GM10248 (cell line): ENCODE measurements around the gene COL8A1.

Experiments
- CTCF ChIA-PET: fragments of 300-600 bp; sonication (Branson Sonifier 250); formaldehyde crosslinking; extraction: SDS; loops from one replicate; lab custom pipeline; 2021; ENCODE audit warnings: antibody characterized with exemption; lab: Yijun Ruan, JAX
- POLR2A ChIA-PET: fragments of 350-650 bp; sonication (Branson Sonifier 250); formaldehyde crosslinking; extraction: SDS; loops from one replicate; lab custom pipeline; 2020; ENCODE audit warnings: antibody characterized with exemption; lab: Yijun Ruan, JAX
- DNase-seq: peaks from one replicate; pipeline ENCODE4 v3.0.0; 2012; ENCODE audit errors: extremely low spot score
- CTCF ChIP-seq: IDR thresholded peaks from 2 replicates; pipeline ENCODE4 v1.5.1; 2012; ENCODE audit warnings: mild to moderate bottlenecking, low read depth; ENCODE audit errors: extremely low read depth, missing control alignments, control extremely low read depth

COL8A1 gene

GRCh38 chr3:99620077-99620767 is 18.2 kb upstream of the COL8A1 start:
- CTCF ChIA-PET: no interaction called here
- POLR2A ChIA-PET: no interaction called here

DNA sequence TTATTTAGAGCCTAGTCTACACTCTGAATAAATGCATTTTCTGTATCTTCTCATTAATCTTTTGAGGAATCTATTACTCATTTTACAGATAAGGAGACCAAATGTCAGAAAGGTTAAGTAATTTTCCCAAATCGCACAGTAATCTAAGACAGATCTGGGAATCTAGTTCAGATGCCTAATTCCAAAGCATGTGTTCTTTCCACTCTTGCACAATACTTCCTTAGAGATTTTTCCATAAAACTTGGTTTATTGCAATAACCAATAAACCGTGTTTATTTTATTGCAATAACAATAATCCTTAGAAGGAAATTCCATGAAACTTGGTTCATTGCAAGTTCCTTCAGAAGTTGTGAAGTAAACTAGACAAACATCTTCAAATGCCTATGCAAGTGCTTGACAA is 17.4 kb upstream of the COL8A1 start:
- no peak for TF ChIP-seq CTCF
- POLR2A ChIA-PET: no interaction called here
- CTCF ChIA-PET: no interaction called here
- no peak for DNase-seq

More at GRCh38 chr3:99620077-99620767, 18.2 kb upstream of the COL8A1 start:
- no peak for TF ChIP-seq CTCF
- no peak for DNase-seq

DNA sequence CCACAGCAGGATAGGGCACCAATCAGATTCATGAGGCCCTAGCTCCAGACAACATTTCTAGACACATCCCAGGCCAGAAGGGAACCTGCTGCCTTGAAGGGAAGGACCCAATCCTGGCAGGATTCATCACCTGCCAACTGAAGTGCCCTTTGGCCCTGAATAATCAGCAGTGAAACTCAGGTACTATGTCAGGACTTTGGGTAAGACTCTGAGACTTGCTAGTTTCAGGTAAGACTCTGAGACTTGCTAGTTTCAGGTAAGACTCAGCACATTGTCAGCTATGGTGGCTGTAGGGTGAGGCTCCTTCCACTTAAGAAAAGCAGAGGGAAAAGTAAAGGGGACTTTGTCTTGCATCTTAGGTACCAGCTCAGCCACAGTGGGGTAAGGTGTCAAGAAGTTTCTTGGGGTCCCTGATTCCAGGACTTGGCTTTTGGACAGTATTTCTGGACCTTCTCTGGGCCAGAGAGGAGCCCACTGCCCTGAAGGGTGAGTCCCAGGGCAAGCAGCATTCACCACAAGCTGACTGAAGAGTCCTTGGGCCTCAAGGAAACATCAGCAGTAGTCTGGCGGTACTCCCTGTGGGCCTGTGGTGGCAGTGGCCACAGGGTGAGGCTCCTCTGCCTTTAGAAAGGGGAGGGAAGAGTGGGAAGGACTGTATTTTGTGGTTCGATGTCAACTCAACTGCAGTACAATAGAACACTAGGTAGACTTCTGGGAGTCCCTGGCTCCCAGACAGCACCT is 13.7 kb upstream of the COL8A1 start:
- POLR2A ChIA-PET: no interaction called here
- DNase-seq: no peak
- CTCF ChIA-PET: interaction anchor here (1.3 to 2.0 kb wide), 3 partner anchors 18 to 40 kb away, joined by 3 to 4 read pairs (median 3); no protein-coding TSS in a partner anchor
- no peak for TF ChIP-seq CTCF

DNA sequence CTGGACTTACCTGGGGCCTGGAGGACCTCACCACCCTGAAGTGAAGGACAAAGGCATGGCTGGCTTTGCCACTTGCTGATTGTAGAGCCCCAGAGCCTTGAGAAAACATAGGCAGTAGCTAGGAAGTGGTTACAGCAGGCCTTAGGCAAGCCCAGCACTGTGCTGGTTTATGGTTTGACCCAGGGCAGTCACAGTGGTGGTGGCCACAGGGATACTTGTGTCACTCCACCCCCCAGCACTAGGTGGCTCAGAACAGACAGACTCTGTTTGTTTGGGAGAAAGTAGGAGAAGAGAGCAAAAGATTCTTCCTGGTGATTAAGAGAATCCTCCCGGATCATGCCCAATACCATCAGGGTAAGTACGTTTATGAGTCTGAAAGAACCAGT is 13.2 kb upstream of the COL8A1 start:
- CTCF ChIA-PET: interaction anchor here (1.5 kb wide), 1 partner anchor 20 kb away, joined by 3 read pairs; no protein-coding TSS in a partner anchor

DNA sequence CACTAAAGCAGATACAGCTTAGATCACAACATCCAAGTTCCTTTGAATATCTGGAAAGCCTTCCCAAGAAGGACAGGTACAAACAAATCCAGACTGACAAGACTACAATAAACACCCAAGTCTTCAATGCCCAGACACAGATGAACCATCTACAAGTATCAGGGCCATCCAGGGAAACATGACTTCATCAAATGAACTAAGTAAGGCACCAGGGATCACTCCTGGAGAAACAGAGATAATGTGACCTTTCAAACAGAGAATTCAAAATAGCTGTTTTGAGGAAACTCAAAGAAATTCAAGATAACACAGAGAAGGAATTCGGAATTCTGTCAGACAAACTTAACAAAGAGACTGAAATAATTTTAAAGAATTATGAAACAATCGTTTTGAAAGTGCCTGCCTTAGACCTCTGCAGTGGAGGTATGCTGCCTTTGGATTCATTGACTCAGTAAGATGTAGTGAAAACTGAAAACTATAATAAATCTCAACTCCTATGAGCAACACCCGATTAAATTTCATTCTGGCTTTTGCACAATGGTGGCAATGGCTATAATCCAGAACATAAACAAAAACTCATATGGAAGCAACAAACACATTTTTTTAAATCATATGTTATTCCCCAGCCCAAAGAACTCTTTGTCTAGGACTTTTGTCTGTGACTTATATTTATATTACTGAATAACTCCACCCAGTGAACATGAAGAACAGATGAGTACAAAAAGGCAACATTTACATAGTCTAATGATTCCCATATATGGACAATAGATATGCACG is 12.6 kb upstream of the COL8A1 start:
- POLR2A ChIA-PET: no interaction called here
- CTCF ChIA-PET: interaction anchor here (1.5 kb wide), 1 partner anchor 19 kb away, joined by 3 read pairs; no protein-coding TSS in a partner anchor
- no peak for TF ChIP-seq CTCF
- DNase-seq: no peak

More for the DNA sequence above, 13.2 kb upstream of the COL8A1 start:
- POLR2A ChIA-PET: no interaction called here
- TF ChIP-seq CTCF: no peak
- DNase-seq: no peak

GRCh38 chr3:99626417-99626788 is 12.0 kb upstream of the COL8A1 start:
- POLR2A ChIA-PET: no interaction called here

More at GRCh38 chr3:99626417-99626788, 12.0 kb upstream of the COL8A1 start:
- no peak for DNase-seq
- CTCF ChIA-PET: no interaction called here
- TF ChIP-seq CTCF: no peak
